ENCODE results near the gene MAK.
"Not testable (repeated sequence)": the region's sequence is repeated elsewhere in the genome, so short reads cannot be mapped to it uniquely, and the experiment has no call there.

The MAK gene

DNA sequence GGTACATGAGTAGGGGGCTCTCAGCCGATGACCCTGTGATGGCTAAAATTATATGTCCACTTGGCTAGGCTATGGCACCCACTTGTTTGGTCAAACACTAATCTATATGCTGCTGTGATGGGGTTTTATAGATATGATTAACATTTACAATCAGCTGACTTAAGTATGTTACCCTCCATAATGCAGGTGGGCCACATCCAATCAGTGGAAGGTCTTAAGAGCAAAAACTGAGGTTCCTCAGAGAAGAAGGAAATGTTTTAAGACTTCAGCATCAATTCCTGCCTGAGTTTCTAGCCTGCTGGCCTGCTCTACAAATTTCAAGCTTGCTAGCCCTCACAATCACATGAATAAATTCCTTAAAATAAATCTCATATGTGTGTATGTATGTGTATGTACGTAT, 18.9 kb upstream of the MAK start:
- Histone ChIP-seq H4K20me1 (ENCODE audit: insufficient read depth) (no peaks in the 10 kb centered on the region), H3K36me3 (ENCODE audit: insufficient read depth) (no peaks in the 10 kb centered on the region), H3K4me1 (ENCODE audit: low read depth, poor library complexity, severe bottlenecking) (no peaks in the 10 kb centered on the region), H3K79me2 (ENCODE audit: insufficient read depth, low read depth) (no peaks in the 10 kb centered on the region), H3K4me2 (no peak overlapping the region), H2AFZ (ENCODE audit: low read depth) (no peak overlapping the region), H3K4me3 (IDR thresholded peaks at IDR 0.05; ENCODE audit: insufficient read depth, low read depth, low read length) (no peak overlapping the region), H3K27ac (no peak overlapping the region), H3K27me3 (ENCODE audit: insufficient read depth, low read depth) (no peaks in the 10 kb centered on the region), H3K9ac (no peak overlapping the region)
- TF ChIP-seq, protein P1, sequence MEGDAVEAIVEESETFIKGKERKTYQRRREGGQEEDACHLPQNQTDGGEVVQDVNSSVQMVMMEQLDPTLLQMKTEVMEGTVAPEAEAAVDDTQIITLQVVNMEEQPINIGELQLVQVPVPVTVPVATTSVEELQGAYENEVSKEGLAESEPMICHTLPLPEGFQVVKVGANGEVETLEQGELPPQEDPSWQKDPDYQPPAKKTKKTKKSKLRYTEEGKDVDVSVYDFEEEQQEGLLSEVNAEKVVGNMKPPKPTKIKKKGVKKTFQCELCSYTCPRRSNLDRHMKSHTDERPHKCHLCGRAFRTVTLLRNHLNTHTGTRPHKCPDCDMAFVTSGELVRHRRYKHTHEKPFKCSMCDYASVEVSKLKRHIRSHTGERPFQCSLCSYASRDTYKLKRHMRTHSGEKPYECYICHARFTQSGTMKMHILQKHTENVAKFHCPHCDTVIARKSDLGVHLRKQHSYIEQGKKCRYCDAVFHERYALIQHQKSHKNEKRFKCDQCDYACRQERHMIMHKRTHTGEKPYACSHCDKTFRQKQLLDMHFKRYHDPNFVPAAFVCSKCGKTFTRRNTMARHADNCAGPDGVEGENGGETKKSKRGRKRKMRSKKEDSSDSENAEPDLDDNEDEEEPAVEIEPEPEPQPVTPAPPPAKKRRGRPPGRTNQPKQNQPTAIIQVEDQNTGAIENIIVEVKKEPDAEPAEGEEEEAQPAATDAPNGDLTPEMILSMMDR (conservative IDR thresholded peaks at IDR 0.05; ENCODE audit: low read depth, low read length) = no peak

- Histone ChIP-seq H3K4me3 (IDR thresholded peaks at IDR 0.05; ENCODE audit: insufficient read depth, low read depth, low read length) (no peak overlapping the region), H3K4me2 (no peak overlapping the region), H3K9ac (no peak overlapping the region), H3K27me3 (ENCODE audit: insufficient read depth, low read depth) (no peaks in the 10 kb centered on the region), H4K20me1 (ENCODE audit: insufficient read depth) (no peaks in the 10 kb centered on the region), H2AFZ (ENCODE audit: low read depth) (no peak overlapping the region), H3K4me1 (ENCODE audit: low read depth, poor library complexity, severe bottlenecking) (no peaks in the 10 kb centered on the region), H3K79me2 (ENCODE audit: insufficient read depth, low read depth) (no peaks in the 10 kb centered on the region), H3K36me3 (ENCODE audit: insufficient read depth) (no peaks in the 10 kb centered on the region), H3K27ac (no peak overlapping the region)
- TF ChIP-seq, protein P1 (conservative IDR thresholded peaks at IDR 0.05; ENCODE audit: low read depth, low read length) = no peak
Observed at GRCh38 chr6:10854922-10855632, 16.7 kb upstream of the MAK start.

GRCh38 chr6:10853849-10854300, 15.5 kb upstream of the MAK start:
- H3K79me2 ChIP-seq (ENCODE audit: insufficient read depth, low read depth); H3K4me3 ChIP-seq (IDR thresholded peaks at IDR 0.05; ENCODE audit: insufficient read depth, low read depth, low read length); H3K9ac ChIP-seq; H3K36me3 ChIP-seq (ENCODE audit: insufficient read depth); H3K27me3 ChIP-seq (ENCODE audit: insufficient read depth, low read depth); H2AFZ ChIP-seq (ENCODE audit: low read depth); H3K4me1 ChIP-seq (ENCODE audit: low read depth, poor library complexity, severe bottlenecking); H4K20me1 ChIP-seq (ENCODE audit: insufficient read depth); H3K27ac ChIP-seq; H3K4me2 ChIP-seq: not testable (repeated sequence)

- TF ChIP-seq, protein P1 (conservative IDR thresholded peaks at IDR 0.05; ENCODE audit: low read depth, low read length) = no peak
- no peak overlapping the region for H3K9ac ChIP-seq
- no peaks in the 10 kb centered on the region for H3K4me1 ChIP-seq (ENCODE audit: low read depth, poor library complexity, severe bottlenecking)
- no peaks in the 10 kb centered on the region for H3K36me3 ChIP-seq (ENCODE audit: insufficient read depth)
- H3K4me2 ChIP-seq = no peak overlapping the region
- H3K79me2 ChIP-seq (ENCODE audit: insufficient read depth, low read depth) = no peaks in the 10 kb centered on the region
- no peaks in the 10 kb centered on the region for H4K20me1 ChIP-seq (ENCODE audit: insufficient read depth)
- no peak overlapping the region for H3K27ac ChIP-seq
- H2AFZ ChIP-seq (ENCODE audit: low read depth) = no peak overlapping the region
- H3K4me3 ChIP-seq (IDR thresholded peaks at IDR 0.05; ENCODE audit: insufficient read depth, low read depth, low read length) = no peak overlapping the region
- H3K27me3 ChIP-seq (ENCODE audit: insufficient read depth, low read depth) = no peaks in the 10 kb centered on the region
Observed at GRCh38 chr6:10852361-10852960, 14.1 kb upstream of the MAK start.

- Histone ChIP-seq H3K79me2 (ENCODE audit: insufficient read depth, low read depth) (no peaks in the 10 kb centered on the region), H3K27me3 (ENCODE audit: insufficient read depth, low read depth) (no peaks in the 10 kb centered on the region), H2AFZ (ENCODE audit: low read depth) (no peak overlapping the region), H3K4me2 (no peak overlapping the region), H3K4me1 (ENCODE audit: low read depth, poor library complexity, severe bottlenecking) (no peaks in the 10 kb centered on the region), H3K27ac (no peak overlapping the region), H3K36me3 (ENCODE audit: insufficient read depth) (no peaks in the 10 kb centered on the region), H3K9ac (no peak overlapping the region), H4K20me1 (ENCODE audit: insufficient read depth) (no peaks in the 10 kb centered on the region), H3K4me3 (IDR thresholded peaks at IDR 0.05; ENCODE audit: insufficient read depth, low read depth, low read length) (no peak overlapping the region)
- TF ChIP-seq, protein P1 (conservative IDR thresholded peaks at IDR 0.05; ENCODE audit: low read depth, low read length) = no peak
Observed at GRCh38 chr6:10850728-10851127, 12.4 kb upstream of the MAK start.
